GM12873 (cell line): ENCODE results near the gene ADAMTS18.

Experiments
- CTCF ChIP-seq: IDR thresholded peaks from 2 replicates; pipeline ENCODE4 v1.5.1; 2012; ENCODE audit warnings: low read depth, mild to moderate bottlenecking, moderate library complexity, low read length, control low read depth; ENCODE audit not compliant: insufficient read depth; ENCODE audit errors: missing control alignments

Gene ADAMTS18

DNA sequence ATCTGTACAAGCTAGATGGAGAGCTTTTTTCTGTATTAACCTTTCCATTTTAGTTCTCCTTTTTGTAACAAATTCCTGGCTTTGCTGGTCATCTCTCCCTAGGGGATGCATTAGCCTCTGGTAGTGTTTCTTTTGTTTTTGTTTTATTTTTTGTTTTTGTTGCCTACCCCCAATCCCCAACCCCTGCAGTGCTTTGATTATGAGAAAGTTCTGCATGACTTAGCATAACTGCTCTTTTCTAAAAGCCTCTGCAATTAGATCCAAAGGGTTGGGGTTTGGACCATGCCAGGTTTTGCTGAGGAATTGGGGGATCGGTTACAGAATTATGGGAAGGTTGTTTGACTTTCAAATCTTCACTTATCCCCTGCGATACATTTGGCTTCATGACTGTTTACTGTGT is 98.2 kb downstream of the ADAMTS18 start:
- no peak for TF ChIP-seq CTCF

DNA sequence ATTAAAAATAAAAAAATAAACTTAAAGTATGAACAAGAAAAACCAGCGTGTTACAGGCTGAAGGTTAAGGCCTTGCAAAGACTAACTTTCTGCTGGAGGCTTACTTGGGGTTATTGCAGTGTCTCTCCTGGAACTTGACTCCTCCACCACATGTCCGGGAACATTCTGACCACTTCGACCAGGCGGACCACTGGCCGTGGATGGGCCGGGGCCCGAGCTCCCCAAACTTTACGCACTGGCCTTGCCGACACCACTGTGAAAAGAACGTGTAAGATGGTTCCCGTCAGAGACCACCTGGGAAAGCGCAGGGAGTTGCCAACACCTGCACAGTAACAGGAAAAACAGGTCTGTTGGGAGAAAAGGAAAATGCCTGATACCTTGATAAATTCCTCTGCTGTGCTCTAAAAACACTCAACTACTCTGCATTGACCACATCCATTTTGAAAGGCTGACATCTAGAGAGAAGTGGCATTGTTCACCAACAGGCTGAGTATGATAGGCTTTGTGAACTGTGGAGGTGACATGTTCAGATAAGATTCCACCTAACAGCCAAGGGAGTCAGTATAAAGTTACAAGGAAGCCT is 99.1 kb downstream of the ADAMTS18 start:
- TF ChIP-seq CTCF: no peak

DNA sequence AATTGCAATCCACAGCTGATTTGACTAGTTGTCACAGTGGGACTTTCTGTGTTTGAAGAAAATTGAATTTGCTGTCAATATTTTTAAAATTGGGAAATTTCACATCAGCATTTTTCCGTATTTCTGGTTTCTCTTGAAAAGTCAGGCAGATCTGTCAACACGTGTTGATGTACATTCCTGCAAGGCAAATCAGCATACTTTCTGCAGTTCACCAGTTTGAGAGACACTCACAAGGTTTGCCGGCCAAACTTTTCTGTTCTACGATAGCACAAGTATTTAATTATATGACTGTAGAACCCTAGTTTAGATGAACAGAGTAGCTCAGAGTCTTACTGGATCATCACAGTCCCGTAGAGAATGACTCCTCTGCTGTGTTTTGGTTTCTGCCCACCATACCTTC is 102.0 kb downstream of the ADAMTS18 start:
- TF ChIP-seq CTCF: no peak

GRCh38 chr16:77331802-77332586 is 102.8 kb downstream of the ADAMTS18 start:
- no peak for TF ChIP-seq CTCF

GRCh38 chr16:77331043-77331442 is 103.8 kb downstream of the ADAMTS18 start:
- TF ChIP-seq CTCF: no peak

- TF ChIP-seq CTCF: no peak
Observed at GRCh38 chr16:77330332-77331042, 104.3 kb downstream of the ADAMTS18 start.

DNA sequence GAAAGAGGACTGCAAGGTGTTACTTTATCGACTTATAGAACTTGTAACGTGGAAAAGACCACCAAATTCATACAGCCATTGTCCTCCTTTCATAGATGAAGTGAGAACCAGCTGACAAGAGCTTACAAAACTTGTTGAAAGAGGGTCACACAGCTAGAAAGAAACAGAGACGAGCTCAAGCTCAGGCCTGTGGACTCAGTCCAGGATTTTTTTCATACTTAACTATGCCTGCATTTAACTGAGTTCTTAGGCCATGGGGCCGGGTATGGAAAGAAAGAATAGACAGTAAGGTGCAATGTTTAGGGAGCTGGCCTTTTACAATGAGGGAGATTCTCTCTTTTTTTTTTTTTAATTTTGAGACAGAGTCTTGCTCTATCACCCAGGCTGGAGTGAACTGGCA is 106.1 kb downstream of the ADAMTS18 start:
- no peak for TF ChIP-seq CTCF
